HepG2 (cell line): ENCODE results near the gene WNK1. TPM values are rescaled to one million over a fixed set of nuclear protein-coding genes. Genes with fewer than 3 reads are reported as not detected.
A peak's percentile ranks its signal among the peaks of the same experiment; 100 is the strongest.

Experiments
- ARID4A ChIP-seq: sonication (generic); formaldehyde crosslinking; IDR thresholded peaks from 2 replicates; pipeline ENCODE4 v1.5.0; 2020; ENCODE audit warnings: mild to moderate bottlenecking, missing genetic modification reagents, borderline replicate concordance
- CHCHD3 ChIP-seq: sonication (generic); formaldehyde crosslinking; IDR thresholded peaks from 2 replicates; pipeline ENCODE4 v1.8.0; 2022; ENCODE audit warnings: mild to moderate bottlenecking, missing genetic modification reagents, moderate library complexity
- ERF ChIP-seq: IDR thresholded peaks from 2 replicates; pipeline ENCODE4 v1.6.1; 2018; ENCODE audit warnings: missing biosample characterization, missing genetic modification reagents
- KMT2A ChIP-seq: sonication (generic); formaldehyde crosslinking; IDR thresholded peaks from 2 replicates; pipeline ENCODE4 v1.4.0; 2020; ENCODE audit warnings: missing genetic modification reagents
- MEIS1 ChIP-seq: sonication (generic); formaldehyde crosslinking; IDR thresholded peaks from 2 replicates; pipeline ENCODE4 v1.9.0; 2021; ENCODE audit warnings: mild to moderate bottlenecking, missing genetic modification reagents, moderate library complexity, borderline replicate concordance
- PHF21A ChIP-seq: sonication (generic); formaldehyde crosslinking; IDR thresholded peaks from 2 replicates; pipeline ENCODE4 v1.5.0; 2020; ENCODE audit warnings: mild to moderate bottlenecking, missing genetic modification reagents
- RXRA ChIP-seq: sonication (generic); formaldehyde crosslinking; IDR thresholded peaks from 2 replicates; pipeline ENCODE4 v1.5.1; 2020; ENCODE audit warnings: missing genetic modification reagents
- ZC3H13 ChIP-seq: sonication (generic); formaldehyde crosslinking; IDR thresholded peaks from 2 replicates; pipeline ENCODE4 v1.8.1; 2023; ENCODE audit warnings: mild to moderate bottlenecking, missing genetic modification reagents, moderate library complexity
- ZNF616 ChIP-seq: sonication (generic); formaldehyde crosslinking; IDR thresholded peaks from 2 replicates; pipeline ENCODE4 v1.5.0; 2020; ENCODE audit warnings: low read depth, mild to moderate bottlenecking, missing genetic modification reagents
- polyA plus RNA-seq, 8 experiments: library from polyadenylated mRNA; depleted of rRNA in 3 of 8; stranded (reverse) in 7 of 8; unstranded in 1 of 8; fragments of >200 nt; fragmentation: Illumina TruSeq in 4 of 8; extraction: Trizol in 4 of 8; gene quantifications; 2 replicates each; pipeline versions ENCODE4 v1.2.1 to v1.2.3, GENCODE V29; 2011 to 2016; ENCODE audit warnings: low read depth in 4 of 8, missing spikeins in 1 of 8, mixed read lengths in 1 of 8; ENCODE audit not compliant: insufficient read depth in 1 of 8
- total RNA-seq, 5 experiments: library from RNA; depleted of rRNA; stranded (reverse); fragments of >200 nt; fragmentation: Illumina TruSeq; extraction: Trizol; gene quantifications; 2 replicates each; pipeline ENCODE4 v1.2.3, GENCODE V29; 2016; ENCODE audit warnings: low read depth in 1 of 5
- TF ChIP-seq, protein P1 (sequence below), 2 experiments: sonication (generic) in 1 of 2; formaldehyde crosslinking in 1 of 2; IDR thresholded peaks; 2 replicates each; pipeline versions ENCODE4 v1.4.0 to v1.6.1; 2018 to 2020; ENCODE audit warnings: missing genetic modification reagents in 2 of 2, borderline replicate concordance in 1 of 2, low read depth in 1 of 2, mild to moderate bottlenecking in 1 of 2, missing biosample characterization in 1 of 2
- TF ChIP-seq, protein P2 (sequence below): sonication (generic); formaldehyde crosslinking; IDR thresholded peaks from 2 replicates; pipeline ENCODE4 v1.4.0; 2020; ENCODE audit warnings: mild to moderate bottlenecking, missing genetic modification reagents
- TF ChIP-seq, protein P3 (sequence below): sonication (generic); formaldehyde crosslinking; IDR thresholded peaks from 2 replicates; pipeline ENCODE4 v1.5.0; 2020; ENCODE audit warnings: mild to moderate bottlenecking, missing genetic modification reagents
- TF ChIP-seq, protein P4 (sequence below): sonication (generic); formaldehyde crosslinking; conservative IDR thresholded peaks from 2 replicates; pipeline ENCODE4 v1.8.0; 2022; ENCODE audit warnings: mild to moderate bottlenecking, moderate library complexity, missing genetic modification reagents

WNK1 gene
- total and polyA plus RNA-seq, 2 of the 13 experiments (the other 11 are each of a cell fraction or from before 2014, with no cell fraction given), result 31.1 to 54.8 TPM

- TF ChIP-seq, protein P1, sequence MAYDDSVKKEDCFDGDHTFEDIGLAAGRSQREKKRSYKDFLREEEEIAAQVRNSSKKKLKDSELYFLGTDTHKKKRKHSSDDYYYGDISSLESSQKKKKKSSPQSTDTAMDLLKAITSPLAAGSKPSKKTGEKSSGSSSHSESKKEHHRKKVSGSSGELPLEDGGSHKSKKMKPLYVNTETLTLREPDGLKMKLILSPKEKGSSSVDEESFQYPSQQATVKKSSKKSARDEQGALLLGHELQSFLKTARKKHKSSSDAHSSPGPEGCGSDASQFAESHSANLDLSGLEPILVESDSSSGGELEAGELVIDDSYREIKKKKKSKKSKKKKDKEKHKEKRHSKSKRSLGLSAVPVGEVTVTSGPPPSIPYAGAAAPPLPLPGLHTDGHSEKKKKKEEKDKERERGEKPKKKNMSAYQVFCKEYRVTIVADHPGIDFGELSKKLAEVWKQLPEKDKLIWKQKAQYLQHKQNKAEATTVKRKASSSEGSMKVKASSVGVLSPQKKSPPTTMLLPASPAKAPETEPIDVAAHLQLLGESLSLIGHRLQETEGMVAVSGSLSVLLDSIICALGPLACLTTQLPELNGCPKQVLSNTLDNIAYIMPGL (CRISPR knock-in tag; IDR thresholded peaks at IDR 0.05; ENCODE audit: borderline replicate concordance in 1 of 2, low read depth in 1 of 2), result 0 out of 4 replicates have a peak, but pooled peaks of 1 of the 2 experiments have one; percentile 36
- TF ChIP-seq KMT2A, result peak; percentile 77; the same call in 1 of the 2 replicates
- TF ChIP-seq ZC3H13 (CRISPR knock-in tag), result peak; percentile 63; the same call in 1 of the 2 replicates
- TF ChIP-seq, protein P2, sequence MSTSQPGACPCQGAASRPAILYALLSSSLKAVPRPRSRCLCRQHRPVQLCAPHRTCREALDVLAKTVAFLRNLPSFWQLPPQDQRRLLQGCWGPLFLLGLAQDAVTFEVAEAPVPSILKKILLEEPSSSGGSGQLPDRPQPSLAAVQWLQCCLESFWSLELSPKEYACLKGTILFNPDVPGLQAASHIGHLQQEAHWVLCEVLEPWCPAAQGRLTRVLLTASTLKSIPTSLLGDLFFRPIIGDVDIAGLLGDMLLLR, result peak; percentile 54; the same call in 1 of the 2 replicates
- peak; percentile 14 for TF ChIP-seq ARID4A (CRISPR knock-in tag)
- TF ChIP-seq, protein P3, sequence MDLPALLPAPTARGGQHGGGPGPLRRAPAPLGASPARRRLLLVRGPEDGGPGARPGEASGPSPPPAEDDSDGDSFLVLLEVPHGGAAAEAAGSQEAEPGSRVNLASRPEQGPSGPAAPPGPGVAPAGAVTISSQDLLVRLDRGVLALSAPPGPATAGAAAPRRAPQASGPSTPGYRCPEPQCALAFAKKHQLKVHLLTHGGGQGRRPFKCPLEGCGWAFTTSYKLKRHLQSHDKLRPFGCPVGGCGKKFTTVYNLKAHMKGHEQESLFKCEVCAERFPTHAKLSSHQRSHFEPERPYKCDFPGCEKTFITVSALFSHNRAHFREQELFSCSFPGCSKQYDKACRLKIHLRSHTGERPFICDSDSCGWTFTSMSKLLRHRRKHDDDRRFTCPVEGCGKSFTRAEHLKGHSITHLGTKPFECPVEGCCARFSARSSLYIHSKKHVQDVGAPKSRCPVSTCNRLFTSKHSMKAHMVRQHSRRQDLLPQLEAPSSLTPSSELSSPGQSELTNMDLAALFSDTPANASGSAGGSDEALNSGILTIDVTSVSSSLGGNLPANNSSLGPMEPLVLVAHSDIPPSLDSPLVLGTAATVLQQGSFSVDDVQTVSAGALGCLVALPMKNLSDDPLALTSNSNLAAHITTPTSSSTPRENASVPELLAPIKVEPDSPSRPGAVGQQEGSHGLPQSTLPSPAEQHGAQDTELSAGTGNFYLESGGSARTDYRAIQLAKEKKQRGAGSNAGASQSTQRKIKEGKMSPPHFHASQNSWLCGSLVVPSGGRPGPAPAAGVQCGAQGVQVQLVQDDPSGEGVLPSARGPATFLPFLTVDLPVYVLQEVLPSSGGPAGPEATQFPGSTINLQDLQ, result peak; percentile 72; the same call in 1 of the 2 replicates
- 0 out of 2 replicates have a peak, but pooled peaks have one; percentile 57 for TF ChIP-seq CHCHD3 (CRISPR knock-in tag)
- TF ChIP-seq RXRA, result 0 out of 2 replicates have a peak, but pooled peaks have one; percentile 6
- no peak for TF ChIP-seq ZNF616 (CRISPR knock-in tag)
- TF ChIP-seq, protein P4, sequence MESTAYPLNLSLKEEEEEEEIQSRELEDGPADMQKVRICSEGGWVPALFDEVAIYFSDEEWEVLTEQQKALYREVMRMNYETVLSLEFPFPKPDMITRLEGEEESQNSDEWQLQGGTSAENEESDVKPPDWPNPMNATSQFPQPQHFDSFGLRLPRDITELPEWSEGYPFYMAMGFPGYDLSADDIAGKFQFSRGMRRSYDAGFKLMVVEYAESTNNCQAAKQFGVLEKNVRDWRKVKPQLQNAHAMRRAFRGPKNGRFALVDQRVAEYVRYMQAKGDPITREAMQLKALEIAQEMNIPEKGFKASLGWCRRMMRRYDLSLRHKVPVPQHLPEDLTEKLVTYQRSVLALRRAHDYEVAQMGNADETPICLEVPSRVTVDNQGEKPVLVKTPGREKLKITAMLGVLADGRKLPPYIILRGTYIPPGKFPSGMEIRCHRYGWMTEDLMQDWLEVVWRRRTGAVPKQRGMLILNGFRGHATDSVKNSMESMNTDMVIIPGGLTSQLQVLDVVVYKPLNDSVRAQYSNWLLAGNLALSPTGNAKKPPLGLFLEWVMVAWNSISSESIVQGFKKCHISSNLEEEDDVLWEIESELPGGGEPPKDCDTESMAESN (CRISPR knock-in tag), result peak; percentile 36; the same call in 1 of the 2 replicates
- TF ChIP-seq PHF21A, result peak; percentile 25; the same call in 1 of the 2 replicates
- peak; percentile 20; the same call in 1 of the 2 replicates for TF ChIP-seq ERF (CRISPR knock-in tag)
- TF ChIP-seq MEIS1 (CRISPR knock-in tag), result 0 out of 2 replicates have a peak, but pooled peaks have one; percentile 28
These were observed 1.5 kb downstream of the WNK1 start (continued) for GRCh38 chr12:753611-754472.
